ENCODE results near the gene RSPO4.

DNA sequence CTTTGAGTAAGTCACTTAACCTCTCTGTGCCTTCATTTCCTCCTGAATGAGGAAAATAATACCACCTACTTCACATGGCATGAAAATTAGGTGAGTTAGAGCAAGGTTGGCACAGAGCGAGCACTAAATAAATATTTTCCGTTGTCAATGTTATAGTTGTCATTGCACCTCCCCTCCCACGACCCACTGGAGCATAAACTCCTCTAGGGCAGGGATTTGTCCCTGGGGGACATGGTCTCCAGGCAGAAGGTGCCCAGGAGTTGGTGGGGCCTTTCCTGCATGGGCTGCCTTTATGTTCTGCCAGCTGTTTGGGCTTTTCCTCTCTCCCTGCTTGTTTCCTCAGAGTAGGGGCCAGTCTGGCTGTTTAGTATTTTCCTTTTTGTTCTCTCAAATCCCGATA, 84.7 kb downstream of the RSPO4 start:
- no peak for TF ChIP-seq POLR2A (IDR thresholded peaks at IDR 0.05)
- no peak for TF ChIP-seq CTCF (IDR thresholded peaks at IDR 0.05)
